Measurements from ENCODE around the gene ETV6.

ETV6 gene

DNA sequence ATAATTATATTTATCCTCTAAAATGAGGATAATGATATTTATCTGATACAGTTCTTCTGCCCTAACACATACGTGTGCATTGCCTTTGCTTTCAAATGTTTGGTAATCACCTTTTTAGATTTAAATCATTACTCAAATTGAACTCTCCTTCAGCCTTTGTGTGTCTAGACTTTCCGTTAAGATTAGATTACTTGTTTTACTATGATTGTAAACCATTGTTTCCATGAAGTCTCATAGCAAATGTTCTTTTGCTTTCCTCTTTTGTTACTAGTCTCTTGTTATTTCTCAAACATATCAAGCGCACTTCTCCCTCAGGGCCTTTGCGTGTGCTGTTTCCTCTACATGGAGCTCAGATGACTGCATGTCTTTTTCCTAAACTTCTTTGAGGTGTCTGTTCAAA lies 63.7 kb downstream of the ETV6 start:
- Histone ChIP-seq H3K4me1 (no peaks in the 10 kb centered on the region), H3K4me3 (no peak overlapping the region), H3K9me3 (no peaks in the 10 kb centered on the region), H3K27me3 (ENCODE audit: low read depth) (no peaks in the 10 kb centered on the region), H3K36me3 (replicated peaks) (no peaks in the 10 kb centered on the region)
- in situ Hi-C loops (cut with MboI; ENCODE audit: low sequenced_read_pairs): no loop called here
- no peak for DNase-seq (ENCODE audit: low spot score in 2 of 2)

DNA sequence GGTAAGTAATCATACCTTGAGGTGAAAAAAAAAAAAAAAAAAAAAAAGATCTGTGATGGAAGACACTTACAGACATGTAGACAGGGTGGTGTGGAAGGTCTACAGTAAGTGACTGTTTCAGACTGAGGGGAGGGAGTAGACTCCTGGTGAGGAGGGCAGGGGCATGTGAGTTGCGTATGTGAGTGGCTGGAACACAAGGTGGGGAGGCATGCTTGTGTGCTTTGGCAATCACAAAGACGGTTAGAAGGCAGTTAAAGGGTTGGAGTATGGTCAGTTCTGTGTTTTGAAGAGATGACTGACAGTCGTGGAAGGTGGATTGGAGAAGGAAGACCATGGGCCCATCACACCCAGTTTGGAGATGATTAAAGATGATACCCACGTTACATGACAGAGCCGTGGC lies 65.2 kb downstream of the ETV6 start:
- no peaks in the 10 kb centered on the region for H3K36me3 ChIP-seq (replicated peaks)
- H3K4me1 ChIP-seq: no peaks in the 10 kb centered on the region
- DNase-seq (ENCODE audit: low spot score in 2 of 2): no peak
- no peaks in the 10 kb centered on the region for H3K27me3 ChIP-seq (ENCODE audit: low read depth)
- H3K4me3 ChIP-seq: no peak overlapping the region
- in situ Hi-C loops (cut with MboI; ENCODE audit: low sequenced_read_pairs): no loop called here
- no peaks in the 10 kb centered on the region for H3K9me3 ChIP-seq

DNA sequence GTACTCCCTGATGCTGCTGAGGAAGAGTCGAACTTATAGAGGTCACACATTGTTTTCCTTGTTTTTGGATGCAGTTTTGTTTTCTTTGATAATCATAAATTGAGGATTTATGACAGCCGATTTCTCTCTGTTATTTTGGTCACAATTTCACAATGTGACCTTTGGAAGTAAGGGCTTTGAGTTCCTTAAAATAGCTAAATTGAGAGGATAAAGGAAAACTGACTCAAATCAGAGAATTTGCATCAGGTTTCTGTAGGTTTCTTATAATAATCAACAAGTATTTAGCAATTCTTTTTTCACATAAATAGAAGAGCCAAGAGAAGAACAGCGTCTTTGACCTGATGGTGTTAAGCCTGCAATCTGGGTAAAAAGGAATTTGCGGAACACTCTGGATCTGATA lies 66.1 kb downstream of the ETV6 start:
- no peaks in the 10 kb centered on the region for H3K27me3 ChIP-seq (ENCODE audit: low read depth)
- H3K9me3 ChIP-seq: no peaks in the 10 kb centered on the region
- DNase-seq (ENCODE audit: low spot score in 2 of 2): no peak
- in situ Hi-C loops (cut with MboI; ENCODE audit: low sequenced_read_pairs): no loop called here
- no peaks in the 10 kb centered on the region for H3K36me3 ChIP-seq (replicated peaks)
- H3K4me1 ChIP-seq: no peaks in the 10 kb centered on the region
- H3K4me3 ChIP-seq: no peak overlapping the region

DNA sequence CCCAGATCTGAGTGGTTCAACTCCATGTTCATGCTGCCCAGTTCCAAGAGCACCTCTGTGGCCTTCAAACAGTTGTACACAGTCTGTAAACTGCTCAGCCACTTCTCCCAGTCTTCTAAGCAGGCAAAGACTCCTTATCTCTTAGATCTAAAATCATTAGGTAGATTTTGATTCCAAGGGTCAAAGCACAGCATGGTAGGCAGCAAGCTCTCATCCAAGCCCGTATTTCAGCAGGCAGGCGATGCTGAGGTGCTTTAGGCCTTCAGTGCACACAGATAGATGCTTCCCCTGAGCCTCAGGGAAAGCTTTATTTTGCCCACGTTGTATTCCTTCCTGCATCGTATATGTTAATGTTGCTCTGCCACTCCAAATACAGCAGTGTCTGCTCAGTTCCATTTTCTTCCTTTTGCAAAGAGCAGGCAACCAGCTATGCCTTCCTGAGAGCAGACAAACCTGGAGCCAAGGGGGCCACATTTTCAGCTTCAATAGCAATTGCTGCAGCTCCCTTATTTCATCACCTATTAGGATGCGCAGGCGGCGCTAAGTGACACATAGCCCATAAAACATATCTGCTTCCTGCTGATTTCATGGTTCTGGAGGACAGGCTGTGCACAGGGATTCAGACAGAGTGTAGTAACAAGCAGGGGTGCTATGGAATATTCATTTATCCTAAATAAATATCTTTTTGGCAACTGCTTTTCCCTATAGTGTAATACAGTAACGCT lies 67.5 kb downstream of the ETV6 start:
- no peak for DNase-seq (ENCODE audit: low spot score in 2 of 2)
- Histone ChIP-seq H3K4me3 (no peak overlapping the region), H3K36me3 (replicated peaks) (no peaks in the 10 kb centered on the region), H3K27me3 (ENCODE audit: low read depth) (no peaks in the 10 kb centered on the region), H3K4me1 (no peaks in the 10 kb centered on the region), H3K9me3 (no peaks in the 10 kb centered on the region)
- in situ Hi-C loops (cut with MboI; ENCODE audit: low sequenced_read_pairs): no loop called here

DNA sequence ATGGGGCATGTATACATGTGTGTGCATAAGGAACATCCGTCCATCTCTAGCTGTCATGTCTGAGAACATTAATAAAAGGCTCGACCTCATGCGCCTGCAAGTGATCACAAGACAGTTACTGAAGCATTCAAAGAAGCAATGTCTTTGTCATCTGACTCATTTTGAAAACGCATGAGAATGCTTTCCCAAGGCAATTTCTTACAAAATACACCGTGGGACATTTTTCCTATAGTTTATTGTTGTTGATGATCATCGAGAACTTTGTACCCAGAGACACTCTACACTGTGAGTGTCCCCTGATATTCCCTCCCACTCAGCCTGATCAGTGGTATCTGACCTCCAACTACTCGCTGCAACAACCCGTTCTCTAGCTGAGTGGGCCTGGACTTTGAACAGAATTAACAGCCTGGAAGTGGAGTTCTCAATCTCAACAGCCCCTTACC lies 68.1 kb downstream of the ETV6 start:
- Histone ChIP-seq H3K36me3 (replicated peaks) (no peaks in the 10 kb centered on the region), H3K27me3 (ENCODE audit: low read depth) (no peaks in the 10 kb centered on the region), H3K4me1 (no peaks in the 10 kb centered on the region), H3K9me3 (no peaks in the 10 kb centered on the region), H3K4me3 (no peak overlapping the region)
- in situ Hi-C loops (cut with MboI; ENCODE audit: low sequenced_read_pairs): no loop called here
- no peak for DNase-seq (ENCODE audit: low spot score in 2 of 2)

DNA sequence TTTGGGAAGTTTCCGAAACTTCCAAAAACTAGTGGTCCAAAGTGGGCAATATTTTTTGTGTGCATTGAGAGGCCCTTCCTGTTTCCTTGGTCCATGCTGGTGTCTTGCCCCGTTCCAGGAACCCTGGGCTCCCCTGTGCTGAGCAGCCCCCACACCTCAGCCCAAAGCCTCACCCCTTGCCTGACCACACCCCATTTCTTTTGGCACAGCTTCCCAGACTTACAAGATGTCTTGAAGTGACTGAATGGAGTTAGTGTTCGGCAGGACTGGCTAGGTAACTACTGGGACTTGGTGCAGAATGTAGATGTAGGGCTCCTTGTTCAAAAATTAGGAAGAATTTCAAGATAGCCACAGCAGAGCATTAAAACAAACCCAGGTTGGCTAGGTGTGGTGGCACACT lies 68.6 kb downstream of the ETV6 start:
- in situ Hi-C loops (cut with MboI; ENCODE audit: low sequenced_read_pairs): no loop called here
- Histone ChIP-seq H3K36me3 (replicated peaks) (no peaks in the 10 kb centered on the region), H3K4me1 (no peaks in the 10 kb centered on the region), H3K4me3 (no peak overlapping the region), H3K27me3 (ENCODE audit: low read depth) (no peaks in the 10 kb centered on the region), H3K9me3 (no peaks in the 10 kb centered on the region)
- no peak for DNase-seq (ENCODE audit: low spot score in 2 of 2)

DNA sequence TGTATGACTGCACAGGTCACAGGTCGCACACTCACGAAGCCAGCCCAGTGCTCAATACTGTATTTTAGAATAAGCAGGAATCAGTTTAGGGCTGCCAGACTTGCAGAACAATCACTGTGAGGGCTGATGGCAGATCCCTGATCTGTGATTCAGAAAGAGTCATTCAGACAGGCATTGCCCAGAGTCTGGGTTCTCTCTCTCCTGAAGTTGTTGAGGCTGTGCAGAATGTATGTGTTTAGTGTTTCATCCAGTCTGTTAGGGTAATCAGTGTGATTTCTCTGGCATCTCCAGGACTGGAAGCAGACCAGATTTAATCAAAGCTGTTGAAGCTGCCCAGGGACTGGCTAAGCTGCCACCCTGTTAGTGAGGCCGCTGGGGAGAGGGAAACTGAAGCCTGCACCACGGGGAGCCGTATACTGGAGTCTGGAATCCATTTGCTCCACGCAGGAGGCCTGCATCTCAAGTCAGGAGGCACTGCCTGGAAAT lies 69.3 kb downstream of the ETV6 start:
- Histone ChIP-seq H3K27me3 (ENCODE audit: low read depth) (no peaks in the 10 kb centered on the region), H3K4me1 (no peaks in the 10 kb centered on the region), H3K4me3 (no peak overlapping the region), H3K9me3 (no peaks in the 10 kb centered on the region), H3K36me3 (replicated peaks) (no peaks in the 10 kb centered on the region)
- in situ Hi-C loops (cut with MboI; ENCODE audit: low sequenced_read_pairs): no loop called here
- no peak for DNase-seq (ENCODE audit: low spot score in 2 of 2)

DNA sequence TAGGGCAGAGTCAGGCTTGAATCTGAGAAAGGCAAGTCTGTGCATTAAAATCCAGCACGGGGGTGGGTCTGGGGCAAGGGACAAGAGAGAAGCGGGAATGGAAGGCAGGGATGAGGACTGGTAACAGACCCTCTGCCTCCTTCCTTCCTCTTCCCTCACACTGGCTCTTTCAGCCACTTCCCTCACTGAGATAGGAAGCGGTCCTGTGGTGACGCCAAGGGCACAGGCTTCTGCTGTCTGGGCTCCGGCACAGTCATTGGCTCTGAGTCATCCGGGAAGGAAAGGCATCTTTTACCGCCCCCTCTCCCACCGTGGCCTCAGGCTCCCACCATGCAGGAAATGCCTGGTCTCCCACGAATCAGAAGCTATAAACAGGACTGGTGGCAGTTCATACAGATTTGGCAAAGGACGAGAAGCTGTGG lies 70.2 kb downstream of the ETV6 start:
- Histone ChIP-seq H3K4me3 (no peak overlapping the region), H3K9me3 (no peaks in the 10 kb centered on the region), H3K27me3 (ENCODE audit: low read depth) (no peaks in the 10 kb centered on the region), H3K4me1 (no peaks in the 10 kb centered on the region), H3K36me3 (replicated peaks) (no peaks in the 10 kb centered on the region)
- in situ Hi-C loops (cut with MboI; ENCODE audit: low sequenced_read_pairs): no loop called here
- DNase-seq (ENCODE audit: low spot score in 2 of 2): no peak

DNA sequence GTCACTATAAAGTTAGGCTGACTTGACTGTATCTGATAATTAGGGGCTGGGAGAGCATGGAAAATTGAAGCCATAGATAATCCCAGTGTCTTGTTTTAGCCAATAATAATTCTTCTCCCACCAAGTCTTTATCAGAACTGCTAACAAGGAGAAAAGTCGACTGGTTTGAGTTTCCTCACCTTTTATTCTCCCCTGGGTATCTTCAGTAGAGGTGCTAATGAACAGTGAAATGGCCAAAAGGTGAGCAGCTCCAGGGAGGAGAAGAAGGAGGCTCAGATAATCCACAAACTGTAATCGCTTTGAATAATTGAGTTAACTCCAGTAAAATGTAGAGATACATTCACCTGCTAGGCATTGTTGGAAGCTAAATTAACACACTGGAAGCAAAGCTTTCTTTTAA lies 72.6 kb downstream of the ETV6 start:
- H3K9me3 ChIP-seq: no peaks in the 10 kb centered on the region
- no peak for DNase-seq (ENCODE audit: low spot score in 2 of 2)
- in situ Hi-C loops (cut with MboI; ENCODE audit: low sequenced_read_pairs): no loop called here
- no peaks in the 10 kb centered on the region for H3K27me3 ChIP-seq (ENCODE audit: low read depth)
- H3K4me3 ChIP-seq: no peak overlapping the region
- H3K36me3 ChIP-seq (replicated peaks): no peaks in the 10 kb centered on the region
- H3K4me1 ChIP-seq: no peaks in the 10 kb centered on the region

DNA sequence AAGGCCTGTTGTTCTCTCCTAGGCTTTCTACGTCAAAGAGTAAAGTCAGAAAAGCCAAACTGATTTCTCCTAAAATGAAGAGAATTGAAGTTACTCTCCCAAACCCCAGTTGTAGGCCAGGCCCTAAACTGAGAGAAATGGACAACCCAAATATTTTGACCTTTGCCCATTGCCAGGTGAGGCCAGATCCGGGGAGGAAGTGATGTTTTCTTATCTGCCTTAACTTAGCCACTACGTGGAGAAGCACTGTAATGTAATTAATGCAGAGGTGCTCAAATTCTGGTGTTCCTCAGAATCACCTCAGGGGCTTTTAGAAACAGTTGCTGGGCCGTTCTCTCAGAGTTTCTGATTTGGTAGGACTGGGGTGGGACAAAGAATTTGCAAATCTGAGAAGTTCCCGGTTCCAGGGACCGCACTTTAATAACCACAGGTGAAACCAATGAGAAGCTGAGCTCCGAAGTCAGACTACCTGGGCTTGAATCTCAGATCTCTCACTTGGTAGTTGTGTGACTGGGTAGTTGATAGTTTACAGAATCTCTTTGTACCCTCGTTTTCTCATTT lies 73.2 kb downstream of the ETV6 start:
- in situ Hi-C loops (cut with MboI; ENCODE audit: low sequenced_read_pairs): no loop called here
- no peaks in the 10 kb centered on the region for H3K36me3 ChIP-seq (replicated peaks)
- no peak for DNase-seq (ENCODE audit: low spot score in 2 of 2)
- no peaks in the 10 kb centered on the region for H3K4me1 ChIP-seq
- H3K4me3 ChIP-seq: no peak overlapping the region
- H3K27me3 ChIP-seq (ENCODE audit: low read depth): no peaks in the 10 kb centered on the region
- H3K9me3 ChIP-seq: no peaks in the 10 kb centered on the region

DNA sequence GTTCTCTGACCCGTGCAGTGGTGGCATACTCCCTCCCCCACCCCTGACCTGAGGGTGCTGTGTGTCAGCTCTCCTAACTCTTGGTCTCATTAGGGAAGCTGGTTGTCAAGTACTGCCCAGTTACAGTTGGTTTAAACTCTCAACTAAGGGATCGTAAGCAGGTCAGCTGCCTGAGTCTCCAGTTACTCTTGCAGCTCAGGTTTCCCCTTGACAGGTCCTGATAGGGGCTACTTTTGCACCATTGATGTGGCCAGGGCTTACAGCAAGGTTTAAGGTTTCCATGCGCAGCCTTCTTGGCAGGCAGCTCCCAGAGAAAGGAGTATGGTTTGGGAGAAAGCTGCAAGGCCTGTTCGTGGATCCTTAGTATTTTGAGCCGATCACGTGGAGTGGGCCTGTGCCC lies 74.5 kb downstream of the ETV6 start:
- no peak overlapping the region for H3K4me3 ChIP-seq
- no peaks in the 10 kb centered on the region for H3K27me3 ChIP-seq (ENCODE audit: low read depth)
- H3K4me1 ChIP-seq: no peaks in the 10 kb centered on the region
- no peaks in the 10 kb centered on the region for H3K9me3 ChIP-seq
- in situ Hi-C loops (cut with MboI; ENCODE audit: low sequenced_read_pairs): no loop called here
- H3K36me3 ChIP-seq (replicated peaks): no peaks in the 10 kb centered on the region
- no peak for DNase-seq (ENCODE audit: low spot score in 2 of 2)

DNA sequence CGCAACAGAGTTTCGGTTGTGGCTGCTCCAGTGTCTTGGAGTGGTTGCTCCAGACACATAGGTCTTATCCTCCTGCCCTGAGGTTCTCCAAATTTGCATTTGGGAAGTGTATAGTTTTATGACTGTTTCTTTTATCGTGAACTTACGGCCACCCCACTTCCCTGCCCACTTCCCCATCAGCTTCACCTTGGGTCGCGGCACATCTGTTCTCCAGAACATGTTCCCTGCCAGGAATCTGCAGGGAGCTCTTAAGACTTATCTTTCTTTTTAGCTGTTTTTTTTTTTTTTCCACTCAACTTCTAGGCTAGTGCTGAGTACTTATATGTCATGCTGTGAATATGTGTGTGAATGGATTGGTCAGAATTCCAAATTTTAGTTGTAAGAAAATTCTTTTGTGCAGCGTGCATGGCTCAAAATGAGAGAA lies 75.4 kb downstream of the ETV6 start:
- Histone ChIP-seq H3K36me3 (replicated peaks) (no peaks in the 10 kb centered on the region), H3K27me3 (ENCODE audit: low read depth) (no peaks in the 10 kb centered on the region), H3K9me3 (no peaks in the 10 kb centered on the region), H3K4me1 (no peaks in the 10 kb centered on the region), H3K4me3 (no peak overlapping the region)
- in situ Hi-C loops (cut with MboI; ENCODE audit: low sequenced_read_pairs): no loop called here
- DNase-seq (ENCODE audit: low spot score in 2 of 2): no peak

DNA sequence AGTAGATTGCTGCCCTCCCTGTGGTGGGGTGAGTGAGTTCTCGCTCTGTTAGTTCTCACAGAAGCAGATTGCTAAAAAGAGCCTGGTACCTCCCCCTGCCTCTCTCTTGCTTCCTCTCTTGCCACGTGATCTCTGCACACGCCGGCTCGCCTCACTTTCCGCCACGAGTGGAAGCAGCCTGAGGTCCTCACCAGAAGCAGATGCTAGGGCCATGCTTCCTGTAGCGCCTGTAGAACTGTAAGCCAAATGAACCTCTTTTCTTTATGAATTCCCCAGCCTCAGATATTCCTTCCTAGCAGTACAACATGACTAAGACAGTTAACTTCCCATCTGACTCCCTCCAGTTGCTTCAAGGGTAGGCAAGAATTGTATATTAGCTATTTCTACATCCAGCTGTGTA lies 76.2 kb downstream of the ETV6 start:
- Histone ChIP-seq H3K4me3 (no peak overlapping the region), H3K27me3 (ENCODE audit: low read depth) (no peaks in the 10 kb centered on the region), H3K9me3 (no peaks in the 10 kb centered on the region), H3K4me1 (no peaks in the 10 kb centered on the region), H3K36me3 (replicated peaks) (no peaks in the 10 kb centered on the region)
- no peak for DNase-seq (ENCODE audit: low spot score in 2 of 2)
- in situ Hi-C loops (cut with MboI; ENCODE audit: low sequenced_read_pairs): no loop called here

DNA sequence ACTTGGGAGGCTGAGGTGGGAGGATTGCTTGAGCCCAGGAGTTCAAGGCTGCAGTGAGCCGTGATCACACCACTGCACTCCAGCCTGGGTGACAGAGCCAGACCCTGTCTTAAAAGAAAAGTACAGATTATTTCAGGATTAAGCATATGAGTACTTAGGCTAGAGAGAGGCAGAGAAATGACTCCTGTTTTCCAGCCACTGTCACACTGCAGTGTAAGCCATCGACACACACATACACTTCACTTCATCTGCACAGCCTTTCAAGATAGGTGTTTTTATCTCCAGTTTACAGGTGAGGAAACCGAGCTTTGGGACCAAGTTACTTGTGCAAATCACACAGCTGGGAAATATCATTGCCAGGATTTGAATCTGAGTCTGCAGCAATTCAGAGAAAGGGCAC lies 77.2 kb downstream of the ETV6 start:
- Histone ChIP-seq H3K9me3 (no peaks in the 10 kb centered on the region), H3K27me3 (ENCODE audit: low read depth) (no peaks in the 10 kb centered on the region), H3K4me3 (no peak overlapping the region), H3K36me3 (replicated peaks) (no peaks in the 10 kb centered on the region), H3K4me1 (no peaks in the 10 kb centered on the region)
- DNase-seq (ENCODE audit: low spot score in 2 of 2): no peak
- in situ Hi-C loops (cut with MboI; ENCODE audit: low sequenced_read_pairs): no loop called here

Measured in HAP-1 (cell line).